Fibroblast of skin of abdomen (primary cell): ENCODE measurements around the gene CFAP46.

Source experiments
- DNase-seq: peaks from one replicate; pipeline ENCODE4 v3.0.0-alpha.2; 2013

The CFAP46 gene

DNA sequence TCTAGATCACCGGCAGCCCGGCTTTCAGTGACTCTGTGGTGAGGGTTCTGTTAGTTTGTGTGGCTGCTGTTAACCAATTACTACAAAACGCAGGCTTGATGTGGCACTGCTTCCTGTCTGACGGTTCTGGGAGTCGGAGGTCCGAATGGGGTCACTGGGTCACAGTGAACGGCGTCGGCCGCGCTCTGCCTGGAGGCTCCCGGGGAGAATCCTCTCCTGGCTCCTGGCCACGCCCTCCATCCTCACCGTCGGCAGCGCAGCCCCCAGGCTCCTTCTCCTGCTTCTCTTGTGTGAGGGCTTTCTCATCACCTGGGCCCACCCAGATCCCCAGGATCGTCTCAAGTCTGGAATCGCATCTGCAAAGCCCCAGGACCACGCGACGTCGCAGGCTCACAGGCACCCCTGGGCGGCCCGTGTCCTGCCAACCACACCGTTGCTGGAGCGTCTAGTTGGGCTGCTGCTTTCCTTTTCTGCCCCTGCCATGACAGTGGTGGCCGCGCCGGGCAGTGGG is 124.6 kb downstream of the CFAP46 start:
- no peak for DNase-seq

DNA sequence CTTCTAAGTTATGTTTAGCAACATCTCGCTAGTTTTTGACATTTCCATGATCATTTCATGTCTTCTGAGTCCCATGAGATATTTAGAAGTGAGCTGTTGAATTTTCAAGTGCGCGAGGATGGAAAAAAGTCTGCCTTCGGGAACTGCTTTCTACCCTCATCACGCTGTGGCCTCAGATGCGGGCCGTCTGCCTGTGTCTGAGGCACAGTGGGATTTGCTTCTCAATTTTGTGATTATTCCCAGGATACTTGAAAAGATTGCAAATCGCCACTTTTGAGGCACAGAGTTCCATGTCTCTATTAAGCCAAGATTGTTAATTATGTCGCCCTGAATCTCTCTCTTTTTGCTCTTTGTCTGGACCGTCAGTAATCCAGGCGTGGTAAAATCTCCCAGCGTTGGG is 125.7 kb downstream of the CFAP46 start:
- no peak for DNase-seq

GRCh38 chr10:132815168-132815857 is 127.1 kb downstream of the CFAP46 start:
- DNase-seq = no peak

- no peak for DNase-seq
Measured at GRCh38 chr10:132814469-132814856, 127.9 kb downstream of the CFAP46 start.

GRCh38 chr10:132813560-132814468 is 128.6 kb downstream of the CFAP46 start:
- no peak for DNase-seq

DNA sequence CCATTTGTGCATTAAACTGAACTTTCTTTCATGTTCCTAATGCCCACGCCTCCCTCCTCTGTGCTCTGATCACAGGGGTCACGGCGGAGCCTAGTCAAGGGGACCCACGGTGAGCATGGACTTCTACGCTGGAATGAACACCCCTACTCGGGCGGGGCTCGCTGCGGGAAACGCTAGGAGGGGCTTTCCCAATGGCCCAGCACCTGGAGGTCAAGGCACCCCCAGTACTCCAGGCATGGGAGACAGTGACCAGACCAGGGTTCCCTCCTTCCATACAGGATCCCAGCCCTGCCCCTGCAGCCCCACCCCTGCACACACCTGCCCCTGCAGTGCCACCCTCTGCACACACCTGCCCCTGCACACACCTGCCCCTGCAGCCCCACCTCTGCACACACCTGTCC is 129.4 kb downstream of the CFAP46 start:
- no peak for DNase-seq

DNA sequence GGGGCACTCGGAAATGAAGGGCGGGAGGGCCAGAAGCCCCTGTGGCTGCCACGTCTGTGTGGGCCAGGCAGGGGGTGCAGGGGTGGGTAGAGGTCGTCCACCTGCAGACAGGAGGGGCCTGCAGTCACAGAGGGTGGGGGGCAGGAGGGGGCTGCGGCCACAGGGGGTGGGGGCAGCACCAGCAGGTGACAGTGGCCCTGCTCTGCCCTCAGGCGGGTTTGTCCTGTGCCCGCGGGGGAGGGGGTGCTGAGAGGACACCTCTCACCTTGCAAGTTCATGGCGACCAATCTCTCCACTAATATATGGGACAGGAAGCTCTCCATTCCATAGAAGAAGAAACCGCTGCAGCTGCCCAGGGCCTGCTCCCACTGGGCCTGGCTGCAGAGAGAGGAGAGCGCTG is 129.8 kb downstream of the CFAP46 start:
- no peak for DNase-seq

DNA sequence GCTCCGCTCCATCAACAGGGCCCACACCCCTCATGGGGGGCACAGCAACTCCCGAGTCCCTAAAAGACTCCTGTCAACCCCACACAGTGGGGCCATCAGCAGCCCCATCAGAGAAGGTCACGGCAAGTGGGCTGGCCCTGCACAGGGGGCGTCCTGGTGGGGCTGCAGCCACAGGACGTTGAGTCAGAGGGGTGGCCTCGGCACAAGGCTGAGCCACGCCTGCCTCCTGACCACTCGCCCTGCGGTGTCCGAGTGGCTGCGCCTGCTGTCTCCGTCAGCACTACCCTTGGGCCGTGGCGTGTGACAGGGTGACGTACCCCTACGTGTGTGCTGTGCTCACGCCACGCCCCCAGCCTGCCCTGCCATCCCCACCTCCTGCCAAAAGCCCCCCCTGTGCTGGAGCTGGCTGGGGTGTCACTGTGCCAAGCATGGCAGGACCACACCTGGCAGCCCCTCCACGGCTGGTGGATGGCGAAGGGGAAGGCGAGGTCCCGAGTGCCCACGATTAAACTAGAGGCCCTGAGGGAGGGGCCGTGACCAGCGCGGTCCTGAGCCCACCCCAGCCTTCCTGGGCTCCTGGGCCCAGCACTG is 130.4 kb downstream of the CFAP46 start:
- no peak for DNase-seq

- DNase-seq = no peak
Measured at GRCh38 chr10:132810807-132811700, 131.3 kb downstream of the CFAP46 start.

- no peak for DNase-seq
Measured at GRCh38 chr10:132810141-132810806, 132.1 kb downstream of the CFAP46 start.

- no peak for DNase-seq
Measured at GRCh38 chr10:132809232-132810140, 132.9 kb downstream of the CFAP46 start.

DNA sequence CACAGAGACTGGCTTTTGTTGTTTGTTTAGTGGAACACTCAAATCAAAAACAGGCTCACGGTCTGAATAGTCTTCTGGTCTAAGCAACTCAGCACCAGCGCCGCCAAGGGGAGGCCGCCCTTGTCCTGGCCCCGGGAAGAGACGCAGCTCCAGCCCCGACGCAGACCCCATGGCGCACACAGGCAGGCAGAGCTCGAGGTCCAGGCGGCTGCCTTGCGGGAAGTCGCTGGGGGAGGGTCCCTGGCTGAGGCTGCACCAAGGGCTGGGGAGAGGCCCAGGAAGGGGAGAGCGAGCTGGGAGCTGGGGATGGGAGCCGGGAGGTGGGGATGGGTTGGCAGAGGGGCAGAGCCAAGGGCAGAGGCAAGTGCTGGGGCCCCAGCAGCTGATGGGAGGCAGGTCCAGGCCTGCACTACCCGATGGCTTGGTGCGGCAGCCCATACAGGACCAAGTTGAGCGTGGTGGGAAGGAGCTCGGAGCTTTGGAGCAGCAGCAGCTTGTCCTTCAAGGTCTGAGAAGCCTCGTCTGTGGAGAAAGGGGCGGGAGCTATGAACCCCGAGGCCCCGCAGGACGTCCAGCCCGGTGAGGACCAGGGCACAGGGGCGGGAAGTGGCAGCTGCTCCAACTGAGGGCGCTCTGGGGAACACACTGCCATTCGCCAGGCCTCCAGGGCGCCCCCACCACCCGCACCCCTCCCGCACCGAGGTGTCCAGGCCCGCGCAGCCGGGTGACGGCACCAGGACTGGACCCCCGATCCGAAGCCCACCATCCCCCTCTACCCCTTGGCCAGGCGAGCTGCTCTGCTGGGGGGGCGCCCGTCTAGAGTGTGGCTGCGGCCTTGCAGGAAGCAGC is 133.8 kb downstream of the CFAP46 start:
- no peak for DNase-seq

DNA sequence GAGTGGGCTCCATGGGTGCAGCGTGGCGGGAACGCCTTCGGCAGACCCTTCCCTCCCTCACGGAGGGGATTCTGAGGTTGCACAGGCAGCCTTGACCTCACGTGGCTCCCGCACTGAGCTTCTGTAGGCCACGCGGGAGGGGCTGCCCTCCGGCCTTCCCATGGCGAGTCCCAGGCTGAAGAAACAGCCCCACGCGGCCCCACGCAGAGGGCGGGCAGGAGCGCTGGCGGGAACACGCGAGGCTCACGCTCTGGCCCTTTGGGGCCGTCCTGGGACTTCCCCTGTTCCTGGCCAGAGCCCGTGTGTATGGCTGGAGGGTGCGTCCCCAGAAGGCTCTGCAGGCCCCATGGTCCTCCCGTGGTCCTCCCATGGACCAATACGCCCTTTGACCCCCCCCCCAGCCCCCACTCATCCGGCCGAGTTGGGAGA is 134.7 kb downstream of the CFAP46 start:
- no peak for DNase-seq

- DNase-seq = no peak
Measured at GRCh38 chr10:132806561-132807003, 135.8 kb downstream of the CFAP46 start.

DNA sequence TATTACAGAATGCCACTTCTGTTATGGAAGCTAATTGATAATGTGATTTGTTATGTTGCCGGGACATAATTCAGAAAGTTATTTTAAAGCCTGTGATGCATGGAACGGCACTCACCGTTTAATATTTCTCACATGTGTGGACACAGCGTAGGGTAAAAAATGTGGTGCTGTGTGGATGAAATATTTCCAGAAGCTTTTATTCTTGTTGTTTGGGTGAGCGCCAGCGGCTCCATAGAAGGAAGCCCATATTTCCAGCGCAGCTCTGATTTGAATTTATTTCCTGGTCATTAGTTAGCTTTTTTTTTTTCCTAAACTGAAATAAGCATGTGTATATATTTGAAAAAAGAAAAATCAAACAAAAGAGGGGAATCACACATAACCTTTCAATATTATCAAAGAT is 136.3 kb downstream of the CFAP46 start:
- peak; percentile 33 for DNase-seq

- no peak for DNase-seq
Measured at GRCh38 chr10:132805599-132805998, 136.8 kb downstream of the CFAP46 start.

DNA sequence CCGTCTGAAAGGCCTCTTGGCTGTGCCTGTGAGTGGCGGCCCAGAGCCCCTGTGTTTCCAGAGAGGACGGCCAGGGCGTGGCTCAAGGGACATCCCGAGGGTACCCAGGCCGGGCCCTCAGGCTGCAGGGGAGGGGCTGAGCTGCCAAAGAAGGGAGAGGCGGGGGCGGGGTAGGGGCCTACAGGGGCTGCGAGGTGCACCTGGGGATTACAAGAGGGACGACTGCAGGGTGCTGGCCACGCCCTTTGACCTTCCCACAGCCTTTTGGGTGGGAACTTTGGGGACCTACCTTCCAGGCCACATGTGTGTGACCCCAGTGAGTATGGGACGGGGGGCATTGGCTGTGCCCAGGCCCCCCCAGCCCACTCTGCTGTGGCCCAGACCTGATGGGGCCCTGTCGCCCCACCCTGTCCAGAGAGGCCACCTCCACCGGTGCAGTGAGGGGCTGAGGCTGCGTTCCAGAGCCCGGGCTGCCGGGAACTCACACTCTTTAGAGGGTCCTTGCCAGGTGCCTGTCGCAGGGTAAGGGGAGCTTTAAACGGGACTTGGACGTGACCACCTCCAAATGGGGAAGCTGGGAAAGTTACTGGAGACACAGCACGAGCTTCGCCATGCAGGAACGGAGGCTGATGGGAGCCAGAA is 137.5 kb downstream of the CFAP46 start:
- no peak for DNase-seq

- no peak for DNase-seq
Measured at GRCh38 chr10:132804287-132804686, 138.1 kb downstream of the CFAP46 start.
